Activated CD8-positive, alpha-beta memory T cell treated with anti-CD3 and anti-CD28 coated beads, Interleukin-2, amount 50 U/mL, for 24 hours (primary cell): ENCODE results near the gene DPF3.
A peak's percentile ranks its signal among the peaks of the same experiment; 100 is the strongest.

Experiments
- DNase-seq: peaks from one replicate; pipeline ENCODE4 v3.0.0-alpha.2; 2020; ENCODE audit errors: extremely low read depth

DPF3 gene

DNA sequence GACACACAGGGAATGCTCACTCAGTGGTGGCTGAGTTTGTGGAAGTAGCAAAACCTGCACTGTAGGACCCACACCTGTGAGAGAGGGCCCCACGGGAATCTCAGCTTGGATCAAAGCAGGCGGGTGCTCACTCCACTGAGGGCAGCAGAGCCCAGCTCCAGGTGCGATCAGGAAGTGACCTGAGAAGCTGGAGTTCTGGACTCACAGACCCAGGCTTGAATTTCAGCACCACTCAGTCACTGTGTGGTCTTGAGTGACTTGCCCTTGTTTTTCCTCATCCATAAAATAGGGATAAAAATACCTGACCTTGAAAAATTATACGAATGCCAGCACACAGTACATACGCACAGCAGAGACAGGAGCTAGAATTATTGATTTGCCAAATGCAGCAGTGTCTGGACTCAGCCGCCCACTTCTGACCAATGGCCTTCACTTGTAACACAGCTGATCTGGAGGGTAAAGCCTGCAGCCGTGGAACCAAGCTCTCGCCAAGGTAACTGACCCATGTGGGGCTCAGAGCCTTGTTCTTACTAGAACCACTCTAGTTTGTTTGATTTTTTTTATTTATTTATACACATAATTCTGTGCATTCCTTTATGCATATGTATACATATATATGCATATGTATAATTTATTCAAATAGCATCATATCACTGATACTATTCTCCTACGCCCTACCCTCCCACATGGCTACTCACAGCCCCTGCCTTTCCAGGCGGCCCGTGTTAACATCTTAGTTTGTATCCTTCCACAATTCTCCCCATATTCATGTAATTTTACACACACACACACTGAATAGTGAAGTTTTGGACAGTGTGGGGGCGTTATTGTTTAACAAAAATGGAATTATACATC lies 53.9 kb downstream of the DPF3 start:
- DNase-seq: no peak

GRCh38 chr14:72839351-72839750 lies 54.5 kb downstream of the DPF3 start:
- no peak for DNase-seq

- no peak for DNase-seq
Measured at GRCh38 chr14:72836085-72836484, 57.8 kb downstream of the DPF3 start.

DNA sequence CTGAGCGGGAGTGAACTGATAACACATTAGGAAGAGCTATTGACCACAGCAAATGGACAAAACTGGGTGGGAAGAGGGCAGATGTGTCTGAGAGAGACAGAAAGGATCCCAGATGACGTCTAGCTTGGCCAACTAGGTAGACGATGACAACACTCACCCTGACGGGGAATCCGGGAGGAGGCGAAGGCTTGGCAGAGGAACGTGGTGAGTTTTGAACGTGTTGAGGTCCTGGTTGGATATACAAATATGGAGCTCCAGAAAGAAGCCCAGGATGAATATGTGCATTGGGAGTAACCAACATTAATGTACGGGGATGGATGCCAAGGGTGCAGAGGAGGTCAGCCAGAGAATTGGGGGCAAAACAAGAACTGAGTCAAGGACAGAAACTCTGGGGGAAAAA lies 60.7 kb downstream of the DPF3 start:
- no peak for DNase-seq

DNA sequence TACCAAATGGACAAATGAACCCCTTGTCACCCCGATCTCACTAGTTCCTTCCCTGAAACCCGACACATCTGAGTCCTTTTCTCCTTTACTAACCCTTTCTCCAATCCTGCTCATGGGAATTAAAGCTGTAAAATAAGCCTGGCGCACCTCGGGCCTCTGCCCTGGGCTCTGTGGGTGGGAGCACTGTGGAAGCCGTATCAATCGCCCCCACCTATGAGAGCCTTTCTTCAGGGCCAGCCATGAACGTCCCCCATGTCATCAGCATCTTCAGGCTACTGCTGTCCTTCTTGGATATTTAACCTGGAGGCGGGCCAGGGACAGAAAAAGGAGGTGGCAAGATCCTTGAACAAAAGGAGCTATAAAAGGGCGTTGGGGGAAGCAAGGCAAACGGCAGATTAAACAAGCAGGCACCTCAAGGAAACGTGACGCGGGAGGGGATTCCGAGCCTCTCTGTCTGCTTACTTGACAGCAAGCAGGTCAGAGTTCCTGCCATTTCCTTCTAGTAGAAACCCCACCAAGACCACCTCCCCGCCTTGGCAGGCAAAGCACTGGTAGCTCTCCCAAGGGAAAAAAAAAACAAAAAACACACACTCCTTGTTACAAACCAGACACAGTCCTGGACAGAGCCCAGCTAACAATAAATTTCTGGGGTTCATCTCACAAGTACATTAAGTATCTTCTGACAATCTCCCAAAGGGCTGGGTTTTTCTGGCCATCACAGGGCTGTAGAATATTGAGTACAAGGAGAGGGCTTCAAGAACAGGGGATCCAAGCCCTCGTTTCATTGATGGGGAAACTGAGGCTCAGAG lies 62.9 kb downstream of the DPF3 start:
- DNase-seq: no peak

- no peak for DNase-seq
Measured at GRCh38 chr14:72830356-72830755, 63.5 kb downstream of the DPF3 start.

- no peak for DNase-seq
Measured at GRCh38 chr14:72828604-72829003, 65.3 kb downstream of the DPF3 start.

DNA sequence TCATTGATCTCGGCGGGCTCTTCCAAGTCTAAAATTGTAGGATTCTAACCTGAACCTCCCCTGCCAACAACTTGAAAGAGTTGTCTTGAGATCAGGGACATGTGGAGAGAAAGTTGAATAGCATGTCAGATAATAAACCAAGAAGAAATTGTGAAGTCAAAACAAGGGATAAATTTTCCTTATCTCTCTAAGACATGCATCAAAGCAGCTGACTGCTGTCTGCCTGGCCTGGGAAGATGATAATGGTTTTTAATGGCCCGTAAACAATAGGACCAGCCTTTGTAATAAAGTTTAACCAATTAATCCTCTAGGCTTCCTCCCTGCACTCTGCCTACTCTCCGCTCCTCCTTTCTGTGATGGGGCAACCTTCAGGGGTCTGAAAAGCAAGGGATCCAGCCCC lies 67.9 kb downstream of the DPF3 start:
- DNase-seq: no peak

GRCh38 chr14:72825486-72825885 lies 68.4 kb downstream of the DPF3 start:
- no peak for DNase-seq

DNA sequence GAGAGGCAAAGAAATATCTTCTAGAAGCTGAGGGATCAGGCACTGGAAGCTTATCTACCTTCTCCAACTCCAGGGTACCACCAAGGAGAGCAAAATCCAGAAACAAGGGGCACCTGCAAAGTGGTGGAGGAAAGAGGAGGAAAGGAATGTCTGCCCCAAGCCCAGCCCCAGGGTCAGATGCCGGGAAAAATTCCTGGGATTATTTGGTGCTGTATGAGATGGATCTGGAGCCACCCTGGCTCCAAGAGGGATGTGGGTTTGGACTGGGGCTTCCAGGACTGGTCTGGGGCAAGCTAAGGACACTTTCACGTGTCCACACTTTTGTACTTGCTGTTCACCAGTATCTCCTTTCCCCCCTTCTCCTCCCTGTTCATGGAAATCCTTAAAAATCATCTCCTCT lies 69.8 kb downstream of the DPF3 start:
- DNase-seq: no peak

- no peak for DNase-seq
Measured at GRCh38 chr14:72822946-72823611, 70.8 kb downstream of the DPF3 start.

DNA sequence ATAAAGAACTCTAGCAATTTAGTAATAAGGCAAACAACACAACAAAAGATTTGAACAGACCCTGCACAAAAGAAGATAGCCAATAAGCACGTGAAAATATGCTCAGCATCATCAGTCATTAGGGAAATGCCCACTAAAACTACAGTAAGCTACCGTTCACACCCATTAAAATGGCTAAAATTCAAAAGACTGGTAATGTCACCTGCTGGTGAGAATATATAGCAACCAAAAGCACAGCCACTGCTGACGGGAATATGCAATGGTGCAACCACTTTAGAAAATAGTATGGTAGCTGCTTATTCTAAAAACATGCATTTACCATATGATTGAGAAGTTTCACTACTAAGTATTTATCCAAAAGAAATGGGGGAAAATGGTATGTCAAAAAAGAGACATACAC lies 74.9 kb downstream of the DPF3 start:
- DNase-seq: no peak

DNA sequence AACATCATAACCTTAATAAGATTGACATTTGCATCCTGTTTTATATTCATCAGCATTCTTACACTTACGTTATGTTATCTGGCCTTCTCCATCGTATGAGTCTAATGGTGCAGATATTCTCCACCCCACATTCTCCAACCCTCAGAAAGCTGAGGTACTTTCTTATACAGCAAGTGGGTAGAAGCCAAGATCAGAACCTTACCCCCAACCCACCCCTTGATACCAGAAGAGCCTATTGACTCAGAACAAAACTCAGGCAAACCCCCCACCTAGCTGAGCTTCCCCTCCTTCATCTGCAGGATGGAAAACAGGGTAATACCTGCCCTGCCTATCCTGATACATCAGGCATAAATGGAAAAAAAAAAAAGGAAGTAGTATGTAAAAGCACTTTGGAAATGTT lies 77.6 kb downstream of the DPF3 start:
- no peak for DNase-seq

GRCh38 chr14:72815430-72815829 lies 78.5 kb downstream of the DPF3 start:
- no peak for DNase-seq

DNA sequence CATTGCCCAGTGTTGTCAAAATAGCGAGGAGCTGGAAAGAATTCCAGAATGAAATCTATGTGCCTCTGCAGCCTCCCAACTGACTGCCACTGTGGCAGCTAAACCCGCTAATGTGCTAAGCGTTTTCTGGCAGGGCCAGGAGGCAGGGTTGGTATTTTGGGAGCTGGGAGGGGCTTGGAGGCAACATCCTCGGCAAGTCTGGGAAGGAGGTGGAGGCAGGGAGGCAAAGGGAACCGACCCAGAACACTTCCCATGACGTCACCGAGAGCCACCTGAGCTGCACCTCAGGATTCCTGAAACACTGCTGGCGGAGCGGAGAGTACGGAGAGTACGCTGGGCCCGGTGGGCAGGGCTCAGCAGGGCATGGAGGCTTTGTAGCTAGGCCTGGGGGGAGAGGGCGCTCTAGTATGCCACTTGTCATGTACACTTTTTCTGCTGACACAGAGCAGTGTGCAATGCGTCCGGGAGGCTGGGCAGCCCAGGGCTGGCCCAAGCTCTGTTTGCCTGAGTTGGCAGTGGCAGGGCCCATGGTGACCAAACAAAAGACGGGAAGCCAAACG lies 81.5 kb downstream of the DPF3 start:
- DNase-seq: no peak

- DNase-seq: peak; percentile 41
Measured at GRCh38 chr14:72810201-72810600, 83.7 kb downstream of the DPF3 start.

GRCh38 chr14:72809063-72809462 lies 84.8 kb downstream of the DPF3 start:
- no peak for DNase-seq

- DNase-seq: no peak
Measured at GRCh38 chr14:72808564-72808963, 85.3 kb downstream of the DPF3 start.

DNA sequence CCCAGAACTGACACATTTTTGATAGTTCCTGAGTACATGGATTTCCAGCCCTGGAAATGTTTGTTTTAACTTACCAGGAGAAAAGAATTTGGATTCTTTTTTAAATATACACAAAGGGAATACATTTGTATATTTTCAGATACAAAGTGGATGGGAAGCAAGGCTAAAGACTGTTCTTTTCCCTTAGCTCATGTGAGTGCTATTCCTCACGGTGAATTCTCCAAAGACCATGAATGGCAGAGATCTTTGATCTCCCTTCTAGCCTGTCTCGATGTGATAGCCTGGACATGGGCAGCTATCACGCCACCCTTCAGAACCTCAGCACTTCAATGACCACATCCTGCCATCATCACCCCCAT lies 91.3 kb downstream of the DPF3 start:
- no peak for DNase-seq

- DNase-seq: no peak
Measured at GRCh38 chr14:72801836-72802587, 91.9 kb downstream of the DPF3 start.

GRCh38 chr14:72801381-72801812 lies 92.5 kb downstream of the DPF3 start:
- DNase-seq: no peak
